GM23338 (cell line): ENCODE results near the gene COL18A1. TPM values are rescaled to one million over a fixed set of nuclear protein-coding genes. Genes with fewer than 3 reads are reported as not detected.

Source experiments
- CTCF ChIP-seq, 2 experiments: fragments of 200-600 bp in 1 of 2; sonication (generic) in 1 of 2; conservative IDR thresholded peaks; 2 replicates each; pipeline versions ENCODE4 v1.5.1 to v1.6.1; 2016 to 2017; ENCODE audit warnings: antibody characterized with exemption in 2 of 2, low read depth in 2 of 2, mild to moderate bottlenecking in 2 of 2, moderate library complexity in 1 of 2
- EZH2phosphoT487 ChIP-seq: fragments of 200-600 bp; sonication (generic); IDR thresholded peaks from one replicate; pipeline ENCODE4 v1.8.1; 2018; ENCODE audit warnings: antibody characterized with exemption; ENCODE audit not compliant: unreplicated experiment
- JUNB ChIP-seq: IDR thresholded peaks from one replicate; pipeline ENCODE4 v1.6.1; 2016; ENCODE audit warnings: antibody characterized with exemption; ENCODE audit not compliant: unreplicated experiment
- STAT1 ChIP-seq: IDR thresholded peaks from one replicate; pipeline ENCODE4 v1.6.1; 2016; ENCODE audit warnings: antibody characterized with exemption; ENCODE audit not compliant: unreplicated experiment
- ZNF462 ChIP-seq: fragments of 250-450 bp; sonication (Bioruptor Pico); IDR thresholded peaks from 2 replicates; pipeline ENCODE4 v1.5.0; 2020; ENCODE audit warnings: mild to moderate bottlenecking, moderate library complexity
- polyA plus RNA-seq: library from polyadenylated mRNA; unstranded; fragments of >200 nt; fragmentation: Nextera tagmentation; extraction: Ambion mirVana; gene quantifications from 2 replicates; pipeline ENCODE4 v1.2.1, GENCODE V29; 2016
- total RNA-seq: library from RNA; depleted of rRNA; stranded (reverse); fragments of >200 nt; shearing (Covaris generic); gene quantifications from 2 replicates; pipeline ENCODE4 v1.2.3, GENCODE V29; 2014

The COL18A1 gene
- total and polyA plus RNA-seq, 2 experiments from 2014 or later: 38.4 to 430 TPM

GRCh38 chr21:45471525-45472221 is 66.7 kb downstream of the COL18A1 start (continued):
- no peak for TF ChIP-seq ZNF462 (CRISPR knock-in tag)
- TF ChIP-seq JUNB: no peak
- TF ChIP-seq EZH2phosphoT487: no peak
- TF ChIP-seq STAT1: no peak
- no peak for TF ChIP-seq CTCF (conservative IDR thresholded peaks at IDR 0.05; ENCODE audit: low read depth in 2 of 2)
